ENCODE data around the gene CEP350. TPM values are rescaled to one million over a fixed set of nuclear protein-coding genes. Genes with fewer than 3 reads are reported as not detected.

CEP350 gene
- total RNA-seq, 1 donor from 2014 or later, result 31.1 TPM

DNA sequence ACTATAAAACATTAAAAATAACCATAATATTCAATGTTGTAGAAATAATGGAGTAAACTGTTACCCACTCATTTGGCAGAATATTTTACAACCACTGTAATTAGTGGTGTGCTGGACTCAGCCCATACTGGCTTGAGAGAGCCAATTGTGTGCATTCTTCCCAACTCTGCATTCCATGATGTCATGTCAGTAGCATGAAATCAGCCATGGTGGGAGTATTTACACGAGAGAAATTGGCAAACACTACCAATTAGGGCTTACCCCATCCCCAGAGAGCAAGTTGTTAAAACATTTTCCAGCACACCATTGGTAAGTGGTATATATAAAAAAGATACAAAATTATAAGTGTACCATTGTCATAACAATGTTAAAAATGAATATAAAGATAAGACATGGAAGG, 180.9 kb downstream of the CEP350 start:
- FAIRE-seq, result no peak
- no peaks in the 10 kb centered on the region for H3K36me3 ChIP-seq (ENCODE audit: control insufficient read depth, insufficient read depth, low read length)
- no peaks in the 10 kb centered on the region for H3K27me3 ChIP-seq (ENCODE audit: control insufficient read depth, insufficient read depth, low read length)
- no peak overlapping the region for H3K4me3 ChIP-seq (ENCODE audit: low read depth, low read length)
- DNase-seq (ENCODE audit: low read depth), result no peak
- TF ChIP-seq, protein P1, sequence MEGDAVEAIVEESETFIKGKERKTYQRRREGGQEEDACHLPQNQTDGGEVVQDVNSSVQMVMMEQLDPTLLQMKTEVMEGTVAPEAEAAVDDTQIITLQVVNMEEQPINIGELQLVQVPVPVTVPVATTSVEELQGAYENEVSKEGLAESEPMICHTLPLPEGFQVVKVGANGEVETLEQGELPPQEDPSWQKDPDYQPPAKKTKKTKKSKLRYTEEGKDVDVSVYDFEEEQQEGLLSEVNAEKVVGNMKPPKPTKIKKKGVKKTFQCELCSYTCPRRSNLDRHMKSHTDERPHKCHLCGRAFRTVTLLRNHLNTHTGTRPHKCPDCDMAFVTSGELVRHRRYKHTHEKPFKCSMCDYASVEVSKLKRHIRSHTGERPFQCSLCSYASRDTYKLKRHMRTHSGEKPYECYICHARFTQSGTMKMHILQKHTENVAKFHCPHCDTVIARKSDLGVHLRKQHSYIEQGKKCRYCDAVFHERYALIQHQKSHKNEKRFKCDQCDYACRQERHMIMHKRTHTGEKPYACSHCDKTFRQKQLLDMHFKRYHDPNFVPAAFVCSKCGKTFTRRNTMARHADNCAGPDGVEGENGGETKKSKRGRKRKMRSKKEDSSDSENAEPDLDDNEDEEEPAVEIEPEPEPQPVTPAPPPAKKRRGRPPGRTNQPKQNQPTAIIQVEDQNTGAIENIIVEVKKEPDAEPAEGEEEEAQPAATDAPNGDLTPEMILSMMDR (IDR thresholded peaks at IDR 0.05; ENCODE audit: insufficient read depth, low read length, severe bottlenecking), result no peak

DNA sequence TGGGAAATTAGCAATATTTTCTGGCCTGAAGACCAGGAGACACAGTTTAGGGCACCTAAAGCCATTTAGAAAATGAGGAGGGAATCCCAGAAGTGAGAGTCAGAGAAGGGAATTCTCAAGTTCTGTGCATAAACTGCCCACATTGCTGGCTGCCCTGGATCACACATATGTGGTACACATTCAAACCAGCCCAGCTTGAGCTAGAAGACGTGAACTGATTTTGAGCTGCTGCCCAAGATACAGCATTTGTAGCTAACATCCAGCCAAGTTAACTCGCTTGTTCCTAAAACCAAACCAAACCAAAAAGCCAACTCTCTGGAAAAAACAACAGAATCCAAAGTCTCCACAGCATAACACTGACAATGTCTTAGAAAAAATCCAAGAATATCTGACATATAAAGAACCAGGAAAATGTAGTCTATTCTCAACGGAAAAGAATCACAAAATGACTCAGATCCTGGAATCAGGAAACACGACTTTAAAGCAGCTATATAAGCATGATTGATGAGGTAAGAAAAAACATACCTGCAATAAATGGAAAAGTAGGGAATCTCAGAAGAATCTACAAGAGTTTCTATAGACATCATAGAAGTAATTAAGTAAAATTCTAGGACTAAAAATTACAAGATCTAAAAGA, 181.8 kb downstream of the CEP350 start:
- no peaks in the 10 kb centered on the region for H3K27me3 ChIP-seq (ENCODE audit: control insufficient read depth, insufficient read depth, low read length)
- TF ChIP-seq, protein P1 (IDR thresholded peaks at IDR 0.05; ENCODE audit: insufficient read depth, low read length, severe bottlenecking), result no peak
- peak; percentile 63 for DNase-seq (ENCODE audit: low read depth)
- no peak for FAIRE-seq
- no peak overlapping the region for H3K4me3 ChIP-seq (ENCODE audit: low read depth, low read length)
- no peaks in the 10 kb centered on the region for H3K36me3 ChIP-seq (ENCODE audit: control insufficient read depth, insufficient read depth, low read length)

DNA sequence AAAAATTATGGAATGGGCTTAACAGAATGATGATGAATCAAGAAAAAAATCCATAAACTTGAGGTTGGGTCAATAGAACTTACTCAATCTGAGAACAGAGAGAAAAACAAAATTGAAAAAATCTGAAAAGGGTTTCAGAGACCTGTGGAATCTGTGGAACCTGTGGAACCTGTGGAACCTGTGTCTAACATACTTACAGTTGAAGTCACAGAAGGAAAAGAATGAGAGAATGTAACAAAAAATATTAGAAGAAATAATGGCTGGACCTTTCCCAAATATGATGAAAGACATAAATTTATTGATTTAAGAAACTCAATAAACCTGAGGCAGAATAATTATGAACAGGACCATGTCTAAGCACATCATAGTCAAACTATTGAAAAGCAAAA, 182.4 kb downstream of the CEP350 start:
- no peak for FAIRE-seq
- H3K27me3 ChIP-seq (ENCODE audit: control insufficient read depth, insufficient read depth, low read length), result no peaks in the 10 kb centered on the region
- DNase-seq (ENCODE audit: low read depth), result no peak
- H3K36me3 ChIP-seq (ENCODE audit: control insufficient read depth, insufficient read depth, low read length), result no peaks in the 10 kb centered on the region
- no peak overlapping the region for H3K4me3 ChIP-seq (ENCODE audit: low read depth, low read length)
- TF ChIP-seq, protein P1 (IDR thresholded peaks at IDR 0.05; ENCODE audit: insufficient read depth, low read length, severe bottlenecking), result no peak

DNA sequence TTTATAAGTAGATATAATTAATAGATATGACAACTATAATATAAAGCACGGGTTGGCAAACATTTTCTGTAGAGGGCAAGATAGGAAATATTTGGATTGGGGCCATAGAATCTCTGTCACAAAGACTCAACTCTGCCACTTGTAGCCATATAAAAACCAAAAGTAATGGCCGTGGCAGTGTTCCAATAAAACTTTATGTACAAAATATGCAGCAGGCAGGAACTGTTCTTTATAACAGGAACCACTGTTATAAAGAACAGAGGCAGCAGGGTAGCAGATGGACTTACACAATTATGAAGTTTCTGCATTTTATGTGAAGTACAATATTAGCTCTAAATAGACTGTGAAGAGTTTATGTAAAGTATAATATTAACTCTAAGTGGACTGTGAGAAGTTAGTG, 183.2 kb downstream of the CEP350 start:
- Histone ChIP-seq H3K4me3 (ENCODE audit: low read depth, low read length) (no peak overlapping the region), H3K27me3 (ENCODE audit: control insufficient read depth, insufficient read depth, low read length) (no peaks in the 10 kb centered on the region), H3K36me3 (ENCODE audit: control insufficient read depth, insufficient read depth, low read length) (no peaks in the 10 kb centered on the region)
- FAIRE-seq, result no peak
- DNase-seq (ENCODE audit: low read depth), result no peak
- TF ChIP-seq, protein P1 (IDR thresholded peaks at IDR 0.05; ENCODE audit: insufficient read depth, low read length, severe bottlenecking), result no peak

DNA sequence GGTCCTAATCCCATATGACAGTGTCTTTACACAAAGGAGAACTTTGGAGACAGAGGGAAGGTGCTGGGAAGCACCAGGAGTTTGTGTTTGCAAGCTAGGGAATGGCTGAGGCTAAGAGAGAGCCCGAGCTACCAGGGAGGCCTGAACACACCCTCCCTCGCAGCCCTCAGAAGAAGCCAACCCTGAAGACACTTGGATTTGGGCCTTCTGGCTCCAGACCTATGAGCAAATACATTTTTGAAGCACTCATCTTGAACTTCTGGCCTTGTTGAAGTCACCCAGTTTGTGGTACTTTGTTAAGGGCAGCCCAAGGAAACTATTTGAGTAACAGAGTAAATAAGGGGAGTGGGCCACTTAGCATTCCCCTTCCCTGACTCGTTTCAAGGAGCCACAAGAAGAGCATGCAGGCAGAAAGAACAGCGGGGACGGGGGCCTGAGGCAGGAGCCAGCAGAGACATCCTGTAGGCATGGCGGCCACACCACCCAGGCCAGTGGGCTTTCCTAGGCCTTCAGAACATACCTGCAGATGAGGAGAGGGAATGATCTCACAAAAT, 186.8 kb downstream of the CEP350 start:
- TF ChIP-seq, protein P1 (IDR thresholded peaks at IDR 0.05; ENCODE audit: insufficient read depth, low read length, severe bottlenecking), result no peak
- DNase-seq (ENCODE audit: low read depth) (no peak), FAIRE-seq (no peak)
- no peak overlapping the region for H3K4me3 ChIP-seq (ENCODE audit: low read depth, low read length)
- H3K27me3 ChIP-seq (ENCODE audit: control insufficient read depth, insufficient read depth, low read length), result no peaks in the 10 kb centered on the region
- H3K36me3 ChIP-seq (ENCODE audit: control insufficient read depth, insufficient read depth, low read length), result no peaks in the 10 kb centered on the region

DNA sequence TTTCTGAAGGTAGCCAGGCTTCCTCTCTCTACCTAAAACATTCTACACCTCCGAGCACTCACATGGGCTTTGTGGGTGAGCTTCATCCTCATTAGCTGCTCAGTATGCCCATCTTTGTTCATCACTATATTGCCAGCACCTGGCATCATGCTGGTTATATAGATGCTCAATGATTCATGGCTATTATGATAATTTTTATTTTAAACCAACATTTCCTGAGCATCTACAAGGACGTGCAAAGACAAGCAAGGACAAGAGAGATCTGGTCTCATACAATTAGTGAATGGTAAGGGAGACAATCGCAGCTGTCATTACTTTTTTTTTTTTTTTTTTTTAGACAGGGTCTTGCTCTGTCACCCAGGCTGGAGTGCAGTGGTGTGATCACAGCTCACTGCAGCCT, 188.7 kb downstream of the CEP350 start:
- H3K27me3 ChIP-seq (ENCODE audit: control insufficient read depth, insufficient read depth, low read length), result no peaks in the 10 kb centered on the region
- TF ChIP-seq, protein P1 (IDR thresholded peaks at IDR 0.05; ENCODE audit: insufficient read depth, low read length, severe bottlenecking), result no peak
- H3K4me3 ChIP-seq (ENCODE audit: low read depth, low read length), result no peak overlapping the region
- no peaks in the 10 kb centered on the region for H3K36me3 ChIP-seq (ENCODE audit: control insufficient read depth, insufficient read depth, low read length)
- DNase-seq (ENCODE audit: low read depth), result peak; percentile 51
- FAIRE-seq, result no peak
